Measurements from ENCODE around the gene MAN1C1.

Gene MAN1C1

DNA sequence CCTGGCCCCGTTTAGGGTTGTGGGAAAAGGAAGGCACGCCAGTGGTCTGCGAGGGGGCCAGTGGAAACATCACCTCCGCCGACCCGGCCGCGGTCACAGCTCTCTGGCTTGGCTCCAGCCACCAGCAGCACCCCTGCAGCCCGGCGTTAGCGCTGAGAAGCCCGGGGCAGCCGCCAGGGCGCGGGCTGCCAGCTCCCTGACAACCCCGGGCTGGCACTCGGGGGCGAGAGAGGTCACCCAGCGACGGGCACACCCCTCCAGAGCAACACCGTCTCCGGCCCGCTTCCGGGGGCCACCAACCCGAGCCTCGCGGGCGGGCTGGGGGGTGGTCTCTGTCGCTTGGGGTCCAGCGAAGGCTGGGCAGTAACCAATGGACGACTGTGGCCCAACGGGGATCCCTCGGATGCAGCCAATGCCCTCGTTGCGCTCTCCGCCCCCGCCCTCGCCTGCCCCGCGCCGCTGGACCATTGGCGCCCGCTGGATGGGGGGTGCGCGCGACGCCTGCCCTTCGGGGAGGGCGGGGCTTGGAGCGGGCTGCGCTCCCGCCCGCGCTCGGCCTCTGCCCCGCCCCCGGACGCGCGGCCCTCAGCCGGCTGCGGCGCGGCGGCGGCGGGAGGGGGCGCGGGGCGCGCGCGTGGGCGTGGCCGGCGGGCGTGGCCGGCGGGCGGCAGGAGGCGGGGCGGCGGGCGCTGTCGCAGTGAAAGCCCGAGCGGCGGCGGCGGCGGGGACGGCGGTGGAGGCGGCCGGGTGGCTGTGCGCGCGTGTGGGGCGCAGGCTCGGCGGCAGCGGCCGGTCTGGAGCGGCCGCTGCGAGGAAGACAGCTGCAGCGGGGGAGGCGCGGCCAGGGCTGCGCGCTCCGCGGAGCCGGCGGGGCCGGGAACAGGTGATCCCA lies at the start of gene MAN1C1:
Gene MAN1C1 (plus strand): TSS at position 697 of the 892 bp plus-strand sequence. CDS start 1,007 bp downstream, outside the sequence.
- peak; percentile 78 for DNase-seq (ENCODE audit: low spot score)

- DNase-seq (ENCODE audit: low spot score), result no peak
These were observed 48.9 kb upstream of the MAN1C1 start for GRCh38 chr1:25567710-25568089.

GRCh38 chr1:25568090-25568833 lies 48.3 kb upstream of the MAN1C1 start:
- DNase-seq (ENCODE audit: low spot score), result no peak

GRCh38 chr1:25568834-25569596 lies 47.6 kb upstream of the MAN1C1 start:
- DNase-seq (ENCODE audit: low spot score), result no peak

GRCh38 chr1:25569597-25570396 lies 46.8 kb upstream of the MAN1C1 start:
- no peak for DNase-seq (ENCODE audit: low spot score)

DNA sequence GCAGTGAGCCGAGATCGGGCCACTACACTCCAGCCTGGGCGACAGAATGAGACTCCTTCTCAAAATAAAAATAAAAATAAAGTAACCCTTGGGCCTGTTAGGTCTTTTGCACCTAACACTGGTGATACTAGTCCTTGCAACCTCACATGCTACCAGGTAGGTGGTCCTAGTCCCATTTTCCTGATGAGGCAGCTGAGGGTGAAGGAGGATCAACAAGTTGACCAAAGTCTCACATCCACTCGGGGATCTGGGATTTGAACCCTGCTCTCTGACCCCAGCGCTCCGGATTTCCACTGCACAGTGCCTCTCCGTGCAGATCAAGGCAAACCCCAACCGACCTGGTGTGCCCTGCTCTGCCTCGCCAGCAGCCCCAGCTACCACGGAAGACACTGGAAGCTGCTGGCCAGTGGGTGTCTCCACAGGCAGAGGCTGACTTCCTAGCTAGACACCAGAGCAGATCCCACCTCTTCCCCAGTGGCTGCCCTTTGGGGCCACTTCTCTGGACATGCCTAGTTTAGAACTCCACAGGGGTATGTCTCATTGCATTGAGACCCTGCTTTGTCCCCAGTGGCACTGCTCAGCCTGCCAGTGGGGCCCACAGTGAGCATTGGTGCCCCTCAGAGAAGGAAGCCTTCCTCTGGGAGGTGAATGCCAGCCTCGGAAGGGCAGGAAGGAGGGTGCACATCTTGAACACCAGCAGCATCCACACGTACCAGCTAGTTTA lies 45.6 kb upstream of the MAN1C1 start:
- no peak for DNase-seq (ENCODE audit: low spot score)

GRCh38 chr1:25571522-25571970 lies 45.0 kb upstream of the MAN1C1 start:
- DNase-seq (ENCODE audit: low spot score), result no peak

DNA sequence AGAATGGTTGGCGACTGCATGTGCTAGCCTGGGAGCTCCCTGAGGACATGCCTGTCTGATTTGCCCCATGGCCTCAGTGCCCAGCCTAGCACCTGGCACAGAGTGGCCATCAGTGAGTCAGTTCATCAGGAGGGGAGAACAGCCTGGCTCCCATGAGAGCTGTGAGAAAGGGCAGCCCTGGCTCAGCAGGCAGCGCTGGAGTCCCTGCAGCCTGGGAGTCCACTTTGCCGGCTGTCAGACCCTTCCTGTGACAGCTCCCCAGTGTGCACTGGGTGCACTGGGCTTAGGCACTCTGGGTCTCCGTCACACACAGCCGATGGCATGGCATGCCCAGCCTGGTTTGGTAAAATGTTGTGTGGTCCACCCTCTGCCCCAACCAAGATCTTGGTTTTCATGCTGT lies 44.5 kb upstream of the MAN1C1 start:
- DNase-seq (ENCODE audit: low spot score), result no peak

DNA sequence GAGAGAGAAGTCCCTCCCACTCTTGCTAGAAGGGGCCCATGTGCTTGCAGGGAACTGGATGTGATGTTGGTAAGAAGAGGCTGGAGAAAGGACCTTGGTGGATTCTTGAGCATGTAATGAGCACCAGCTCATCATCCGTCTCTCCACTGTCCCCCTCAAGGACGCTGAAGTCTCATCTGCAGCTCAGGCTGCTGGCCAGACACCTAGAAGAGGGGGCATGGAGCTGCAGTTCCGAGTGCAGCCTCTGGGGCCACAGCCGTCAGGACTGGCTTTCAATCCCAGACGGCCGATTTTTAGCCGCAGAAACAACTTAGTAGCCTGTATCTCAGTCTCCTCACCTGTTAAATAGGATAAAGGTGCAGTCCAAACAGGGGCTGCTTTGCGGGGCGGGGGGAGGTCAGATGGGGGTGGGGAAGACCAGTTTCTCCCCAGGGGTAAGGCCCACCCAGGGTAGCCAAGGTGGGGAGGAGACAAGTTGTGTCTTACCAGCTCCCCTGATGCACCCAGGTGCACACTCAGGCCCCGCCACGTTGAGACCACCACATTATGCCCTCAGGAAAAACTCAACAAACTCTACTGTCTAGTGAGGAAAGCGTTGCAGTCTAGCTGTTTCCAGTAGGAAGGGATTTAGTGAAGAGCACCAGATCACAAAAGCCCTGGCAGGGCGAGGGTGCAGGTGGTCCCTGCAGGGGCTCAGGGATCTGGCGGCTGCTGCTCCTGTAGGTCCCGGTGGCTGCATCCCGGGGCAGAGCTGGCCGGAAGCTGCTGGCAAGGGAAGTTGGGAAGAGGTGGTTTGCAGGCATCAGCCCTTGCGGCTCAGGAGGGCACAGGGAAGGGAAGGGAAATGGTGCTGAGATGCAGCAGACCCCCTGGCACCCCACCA lies 43.6 kb upstream of the MAN1C1 start:
- peak; percentile 8 for DNase-seq (ENCODE audit: low spot score)

DNA sequence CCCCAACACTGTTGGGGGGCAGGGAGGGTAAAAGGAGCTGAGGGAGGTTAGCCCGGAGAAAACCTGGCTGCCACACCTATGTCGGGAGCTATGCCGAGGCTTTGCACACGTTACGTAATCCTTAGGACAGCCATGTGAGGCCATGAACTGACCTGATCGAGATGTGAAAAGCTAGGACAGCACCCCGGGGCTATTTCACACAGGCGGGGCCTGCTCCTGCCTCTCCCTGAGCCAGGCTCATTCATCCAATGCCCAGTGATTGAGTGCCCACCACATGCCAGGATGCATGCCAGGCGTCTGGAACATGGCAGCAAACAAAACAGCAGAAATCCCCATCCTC lies 43.0 kb upstream of the MAN1C1 start:
- no peak for DNase-seq (ENCODE audit: low spot score)

GRCh38 chr1:25573961-25574360 lies 42.6 kb upstream of the MAN1C1 start:
- DNase-seq (ENCODE audit: low spot score), result no peak

DNA sequence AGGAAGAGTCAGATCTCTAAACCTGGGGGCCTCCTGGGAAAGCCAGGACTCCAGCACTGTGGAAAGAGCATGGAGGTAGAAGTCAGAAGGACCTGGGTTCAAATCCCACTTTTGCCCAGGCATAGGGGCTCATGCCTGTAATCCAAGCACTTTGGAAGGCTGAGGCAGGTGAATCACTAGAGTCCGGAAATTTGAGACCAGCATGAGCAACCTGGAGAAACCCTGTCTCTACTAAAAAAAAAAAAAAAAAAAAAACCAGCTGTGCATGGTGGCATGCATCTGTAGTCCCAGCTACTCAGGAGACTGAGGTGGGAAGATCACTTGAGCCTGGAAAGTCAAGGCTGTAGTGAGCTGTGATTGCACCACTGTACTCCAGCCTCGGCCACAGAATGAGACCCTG lies 41.4 kb upstream of the MAN1C1 start:
- DNase-seq (ENCODE audit: low spot score), result no peak

GRCh38 chr1:25576459-25577133 lies 40.0 kb upstream of the MAN1C1 start:
- DNase-seq (ENCODE audit: low spot score), result no peak

GRCh38 chr1:25577134-25577920 lies 39.3 kb upstream of the MAN1C1 start:
- DNase-seq (ENCODE audit: low spot score), result no peak

GRCh38 chr1:25579292-25580252 lies 37.0 kb upstream of the MAN1C1 start:
- no peak for DNase-seq (ENCODE audit: low spot score)

GRCh38 chr1:25580927-25581326 lies 35.7 kb upstream of the MAN1C1 start:
- no peak for DNase-seq (ENCODE audit: low spot score)

DNA sequence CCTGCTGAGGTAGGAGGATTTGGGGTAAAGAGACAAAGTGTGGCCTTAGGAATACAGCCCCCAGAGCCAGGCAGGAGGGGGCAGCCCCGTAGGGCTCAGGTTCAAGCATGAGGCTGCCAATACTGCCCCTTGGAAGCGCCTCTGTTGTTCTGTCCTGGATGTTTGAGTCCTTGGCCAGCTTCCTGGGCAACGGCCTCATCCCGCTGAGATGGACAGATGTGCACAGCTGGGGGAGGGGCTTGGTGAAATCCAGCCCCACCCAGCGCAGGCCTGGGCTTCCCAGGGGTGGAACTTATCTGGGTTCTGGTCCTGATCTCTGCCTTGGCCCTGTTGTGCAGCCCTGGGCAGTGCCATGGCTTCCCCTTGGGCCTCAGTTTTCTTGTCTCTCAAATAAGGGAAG lies 34.8 kb upstream of the MAN1C1 start:
- DNase-seq (ENCODE audit: low spot score), result no peak
